Measurements from ENCODE around the gene PHPT1. TPM values are rescaled to one million over a fixed set of nuclear protein-coding genes. Genes with fewer than 3 reads are reported as not detected.

The PHPT1 gene
- total and polyA plus RNA-seq, 4 donors: 75.0 to 195 (median 117) TPM

- no peaks in the 10 kb centered on the region for H3K9me3 ChIP-seq (ENCODE audit: control insufficient read depth in 4 of 4, insufficient read depth in 3 of 4, low read length in 3 of 4)
- ATAC-seq (ENCODE audit: insufficient read depth, low FRiP score): no peak
- H3K4me1 ChIP-seq (ENCODE audit: control insufficient read depth in 5 of 5, insufficient read depth in 5 of 5, low read length in 5 of 5): peaks cover 0 to 14% (median 7%) of the 10 kb centered on the region in 5 donors
- no peaks in the 10 kb centered on the region for H3K27me3 ChIP-seq (ENCODE audit: control insufficient read depth in 3 of 3, insufficient read depth in 3 of 3, low read length in 2 of 3)
- H3K36me3 ChIP-seq (ENCODE audit: control insufficient read depth in 4 of 4, insufficient read depth in 4 of 4, low read length in 4 of 4): peaks cover 0 to 12% (median 2%) of the 10 kb centered on the region in 4 donors
- no peak overlapping the region for H3K9ac ChIP-seq (ENCODE audit: insufficient read depth in 1 of 2, low read length in 2 of 2)
- H3K4me3 ChIP-seq: no peak overlapping the region
- no peak overlapping the region for H3K27ac ChIP-seq (ENCODE audit: low read depth in 1 of 2, low read length in 1 of 2)
- 84 to 85% methylated on average over 18 of the region's 18 CpGs for WGBS, 2 donors
- no peak for DNase-seq
- TF ChIP-seq CTCF (IDR thresholded peaks at IDR 0.05; ENCODE audit: control extremely low read depth, extremely low read depth): no peak
Observed at GRCh38 chr9:136853596-136854112, 4.4 kb downstream of the PHPT1 start.

- no peak overlapping the region for H3K9ac ChIP-seq (ENCODE audit: insufficient read depth in 1 of 2, low read length in 2 of 2)
- no peaks in the 10 kb centered on the region for H3K27me3 ChIP-seq (ENCODE audit: control insufficient read depth in 3 of 3, insufficient read depth in 3 of 3, low read length in 2 of 3)
- ATAC-seq (ENCODE audit: insufficient read depth, low FRiP score) (no peak), DNase-seq (peak in 1 of 3 donors; percentile 13)
- H3K27ac ChIP-seq (ENCODE audit: low read depth in 1 of 2, low read length in 1 of 2): no peak overlapping the region
- H3K36me3 ChIP-seq (ENCODE audit: control insufficient read depth in 4 of 4, insufficient read depth in 4 of 4, low read length in 4 of 4): peaks cover 0 to 12% (median 2%) of the 10 kb centered on the region in 4 donors
- H3K4me1 ChIP-seq (ENCODE audit: control insufficient read depth in 5 of 5, insufficient read depth in 5 of 5, low read length in 5 of 5): peaks cover 0 to 18% (median 7%) of the 10 kb centered on the region in 5 donors
- TF ChIP-seq CTCF (IDR thresholded peaks at IDR 0.05; ENCODE audit: control extremely low read depth, extremely low read depth): no peak
- WGBS, 2 donors: 82 to 85% methylated on average over 25 to 30 of the region's 30 CpGs
- no peak overlapping the region for H3K4me3 ChIP-seq
- no peaks in the 10 kb centered on the region for H3K9me3 ChIP-seq (ENCODE audit: control insufficient read depth in 4 of 4, insufficient read depth in 3 of 4, low read length in 3 of 4)
Observed at GRCh38 chr9:136854113-136854841, 5.1 kb downstream of the PHPT1 start.

DNA sequence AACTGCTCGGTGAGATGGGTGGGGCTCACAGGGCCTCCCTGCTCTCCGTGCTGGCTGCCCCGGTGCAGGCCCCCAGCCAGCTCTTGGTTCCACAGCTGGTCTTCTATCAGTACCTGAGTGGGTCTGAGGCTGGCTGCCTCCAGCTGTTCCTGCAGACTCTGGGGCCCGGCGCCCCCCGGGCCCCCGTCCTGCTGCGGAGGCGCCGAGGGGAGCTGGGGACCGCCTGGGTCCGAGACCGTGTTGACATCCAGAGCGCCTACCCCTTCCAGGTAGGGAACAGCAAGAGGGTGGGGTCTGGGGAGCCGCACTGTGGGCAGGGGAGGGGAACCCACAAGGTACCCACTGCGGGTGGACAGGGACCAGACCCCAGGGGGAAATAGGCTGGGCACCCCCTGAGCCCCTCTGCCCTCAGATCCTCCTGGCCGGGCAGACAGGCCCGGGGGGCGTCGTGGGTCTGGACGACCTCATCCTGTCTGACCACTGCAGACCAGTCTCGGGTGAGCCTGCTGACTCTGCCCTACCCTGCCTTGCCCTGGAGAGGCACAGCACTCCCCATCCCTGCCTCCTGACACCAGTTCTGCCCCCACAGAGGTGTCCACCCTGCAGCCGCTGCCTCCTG is 5.7 kb downstream of the PHPT1 start:
- ATAC-seq (ENCODE audit: insufficient read depth, low FRiP score): no peak
- Histone ChIP-seq H3K9me3 (ENCODE audit: control insufficient read depth in 4 of 4, insufficient read depth in 3 of 4, low read length in 3 of 4) (no peaks in the 10 kb centered on the region), H3K4me1 (ENCODE audit: control insufficient read depth in 5 of 5, insufficient read depth in 5 of 5, low read length in 5 of 5) (peaks cover 0 to 17% (median 3%) of the 10 kb centered on the region in 5 donors), H3K27me3 (ENCODE audit: control insufficient read depth in 3 of 3, insufficient read depth in 3 of 3, low read length in 2 of 3) (no peaks in the 10 kb centered on the region), H3K4me3 (no peak overlapping the region), H3K36me3 (ENCODE audit: control insufficient read depth in 4 of 4, insufficient read depth in 4 of 4, low read length in 4 of 4) (peaks cover 0 to 16% (median 2%) of the 10 kb centered on the region in 4 donors), H3K9ac (ENCODE audit: insufficient read depth in 1 of 2, low read length in 2 of 2) (no peak overlapping the region), H3K27ac (ENCODE audit: low read depth in 1 of 2, low read length in 1 of 2) (no peak overlapping the region)
- no peak for DNase-seq
- 86 to 92% methylated on average over 18 to 23 of the region's 23 CpGs for WGBS, 2 donors
- TF ChIP-seq CTCF (IDR thresholded peaks at IDR 0.05; ENCODE audit: control extremely low read depth, extremely low read depth): no peak
